Muscle of back (tissue), 10 donors: ENCODE measurements around the gene NOCT. TPM values are rescaled to one million over a fixed set of nuclear protein-coding genes. Genes with fewer than 3 reads are reported as not detected.

Experiments used
- polyA plus RNA-seq, 10 donors: library from polyadenylated mRNA; unstranded; fragments of 120-200 nt; gene quantifications; one replicate each; pipeline ENCODE4 v1.2.1, GENCODE V29; 2013; ENCODE audit not compliant: insufficient read length in 10 of 10

Gene NOCT
- polyA plus RNA-seq, 10 donors: 2.9 to 4.5 (median 3.7) TPM

Other genes with a start within 250 kb of the NOCT start
- gene ELF2, start 161.4 kb downstream of the NOCT start, polyA plus RNA-seq: 10 to 100 TPM; 36.0 to 56.8 (median 48.3) TPM